Smooth muscle cell (in vitro differentiated cells): ENCODE data around the gene SLC7A1. TPM values are rescaled to one million over a fixed set of nuclear protein-coding genes. Genes with fewer than 3 reads are reported as not detected.
"Not testable (repeated sequence)": the region's sequence is repeated elsewhere in the genome, so short reads cannot be mapped to it uniquely, and the experiment has no call there.

ENCODE experiments used
- DNase-seq: peaks from one replicate; lab custom pipeline; 2025; ENCODE audit not compliant: unreplicated experiment; lab: John Stamatoyannopoulos, UW
- H2AFZ ChIP-seq: fragments of 200-600 bp; sonication (generic); 2 replicates; pipeline ENCODE4 v1.6.0; 2016; ENCODE audit warnings: antibody characterized with exemption, low read depth, mild to moderate bottlenecking
- H3F3A ChIP-seq: fragments of 200-600 bp; sonication (generic); 2 replicates; pipeline ENCODE4 v1.6.0; 2017; ENCODE audit warnings: antibody characterized with exemption, low read depth
- H3K27ac ChIP-seq: fragments of 200-600 bp; sonication (generic); 2 replicates; pipeline ENCODE4 v1.5.1; 2016; ENCODE audit warnings: low read depth, mild to moderate bottlenecking
- H3K27me3 ChIP-seq: fragments of 200-600 bp; sonication (generic); 2 replicates; pipeline ENCODE4 v1.6.1; 2016; ENCODE audit warnings: low read depth, mild to moderate bottlenecking
- H3K36me3 ChIP-seq: fragments of 200-600 bp; sonication (generic); 2 replicates; pipeline ENCODE4 v1.5.1; 2016; ENCODE audit warnings: low read depth
- H3K4me1 ChIP-seq: fragments of 200-600 bp; sonication (generic); 2 replicates; pipeline ENCODE4 v1.5.1; 2016; ENCODE audit warnings: low read depth
- H3K4me2 ChIP-seq: fragments of 200-600 bp; sonication (generic); 2 replicates; pipeline ENCODE4 v1.6.0; 2016; ENCODE audit warnings: mild to moderate bottlenecking
- H3K4me3 ChIP-seq: fragments of 200-600 bp; sonication (generic); 2 replicates; pipeline ENCODE4 v1.5.1; 2016; ENCODE audit warnings: mild to moderate bottlenecking
- H3K79me2 ChIP-seq: fragments of 200-600 bp; sonication (generic); 2 replicates; pipeline ENCODE4 v1.6.0; 2016; ENCODE audit warnings: low read depth, mild to moderate bottlenecking
- H3K9ac ChIP-seq: fragments of 200-600 bp; sonication (generic); 2 replicates; pipeline ENCODE4 v1.6.0; 2016; ENCODE audit warnings: low read depth
- H3K9me3 ChIP-seq: fragments of 200-600 bp; sonication (generic); replicated peaks from 2 replicates; pipeline ENCODE4 v1.5.1; 2016; ENCODE audit warnings: low read depth
- H4K20me1 ChIP-seq: fragments of 200-600 bp; sonication (generic); 2 replicates; pipeline ENCODE4 v1.6.0; 2016; ENCODE audit warnings: low read depth
- CTCF ChIP-seq: fragments of 200-600 bp; sonication (generic); IDR thresholded peaks from 2 replicates; pipeline ENCODE4 v1.5.1; 2017; ENCODE audit warnings: borderline replicate concordance, mild to moderate bottlenecking, antibody characterized with exemption; ENCODE audit not compliant: insufficient read depth, poor library complexity, severe bottlenecking
- WGBS: methylation state at CpG from one replicate; pipeline ENCODE4 v1.1.7; 2016; ENCODE audit warnings: low lambda C conversion rate; 5-methylcytosine and 5-hydroxymethylcytosine counted together
- polyA plus RNA-seq: library from polyadenylated mRNA; unstranded; fragments of >200 nt; fragmentation: Nextera tagmentation; extraction: Ambion mirVana; gene quantifications from 2 replicates; pipeline ENCODE4 v1.2.1, GENCODE V29; 2016
- total RNA-seq: library from RNA; depleted of rRNA; stranded (reverse); fragments of >200 nt; gene quantifications from 2 replicates; pipeline ENCODE4 v1.2.3, GENCODE V29; 2014

SLC7A1 gene
- total RNA-seq (19.6 and 36.6 TPM in 2 replicates), polyA plus RNA-seq (7.9 and 13.7 TPM in 2 replicates)

DNA sequence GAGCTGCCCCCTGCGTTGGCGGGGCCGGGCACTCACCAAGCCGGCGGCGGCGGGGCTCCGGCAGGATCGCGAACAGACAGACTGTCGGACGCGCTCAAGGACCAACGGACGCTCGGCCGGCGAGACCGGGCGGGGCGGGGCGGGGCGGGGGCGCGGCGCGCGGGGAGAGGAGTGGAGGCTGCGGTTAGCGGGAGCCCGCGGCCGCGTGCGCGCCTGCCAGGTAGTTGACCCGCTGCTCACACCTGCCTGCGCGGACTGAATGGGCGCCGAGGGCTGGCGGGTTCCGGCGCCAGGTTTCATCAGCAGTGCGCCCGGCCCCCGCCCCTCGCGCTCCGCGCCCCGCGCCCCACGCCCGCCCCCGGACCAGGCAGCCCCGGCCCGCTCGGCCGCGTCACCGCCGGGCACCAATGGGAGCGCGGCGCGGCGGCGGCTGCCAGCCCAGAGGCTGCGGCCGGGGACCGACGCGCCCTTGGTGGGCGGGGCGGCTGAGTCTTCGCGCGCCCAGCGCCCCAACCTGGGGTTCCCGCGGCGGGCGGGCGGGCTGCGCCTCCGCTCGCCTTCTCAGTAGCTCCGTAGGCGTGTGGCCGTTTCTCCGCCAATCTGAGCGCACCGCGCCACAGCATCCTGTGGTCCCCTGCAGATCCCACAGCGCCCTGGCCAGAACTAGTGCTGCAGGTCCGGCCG is at the start of gene SLC7A1:
TSS of gene SLC7A1 (minus strand) at position 309 of the 684 bp plus-strand sequence. CDS start 59,500 bp downstream, outside the sequence.
- Histone ChIP-seq H2AFZ (peak within 1 kb of the TSS; percentile 65), H3K9ac (peak within 1 kb of the TSS; percentile 94), H3K4me2 (peak within 1 kb of the TSS; percentile 92), H3K27ac (peak within 1 kb of the TSS; percentile 96), H3K79me2 (peaks cover 42% of the 10 kb centered on the region), H3F3A (no peaks in the 10 kb centered on the region), H3K9me3 (no peaks in the 10 kb centered on the region), H3K36me3 (no peaks in the 10 kb centered on the region), H3K27me3 (no peaks in the 10 kb centered on the region), H3K4me3 (peak within 1 kb of the TSS; percentile 98), H3K4me1 (no peaks in the 10 kb centered on the region), H4K20me1 (peaks cover 18% of the 10 kb centered on the region)
- TF ChIP-seq CTCF = no peak
- DNase-seq = peak; percentile 58
- 2% methylated on average over 22 of the region's 98 CpGs for WGBS

DNA sequence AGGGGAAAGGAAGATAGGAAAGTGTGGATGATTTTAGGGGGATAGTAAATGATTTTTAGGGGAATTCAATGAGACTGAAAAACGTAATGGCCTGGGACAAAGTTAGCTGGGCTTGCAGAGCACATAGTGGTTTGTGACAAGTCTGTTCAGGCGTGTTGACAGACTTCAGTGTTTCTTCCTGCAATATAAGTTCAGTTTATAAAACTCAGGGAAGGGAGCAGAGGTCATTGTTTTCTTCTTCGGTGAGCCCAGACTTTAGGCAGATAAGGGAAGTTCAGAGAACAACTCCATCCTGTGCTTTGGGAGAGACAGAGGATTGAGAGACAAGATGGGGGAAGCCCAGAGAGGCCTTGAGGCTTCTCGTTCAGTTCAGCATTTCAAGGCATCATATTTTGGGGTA is 45.2 kb upstream of the SLC7A1 start:
- Histone ChIP-seq H3K9ac (no peak overlapping the region), H3K79me2 (no peaks in the 10 kb centered on the region), H3K36me3 (no peaks in the 10 kb centered on the region), H3K9me3 (no peaks in the 10 kb centered on the region), H3F3A (no peaks in the 10 kb centered on the region), H2AFZ (no peak overlapping the region), H3K4me1 (no peaks in the 10 kb centered on the region), H4K20me1 (no peaks in the 10 kb centered on the region), H3K4me2 (no peak overlapping the region), H3K27ac (no peak overlapping the region), H3K27me3 (no peaks in the 10 kb centered on the region), H3K4me3 (no peak overlapping the region)
- DNase-seq = no peak
- 82% methylated on average over 4 of the region's 4 CpGs for WGBS
- no peak for TF ChIP-seq CTCF

- not testable (repeated sequence) for H3K36me3 ChIP-seq, H3K9me3 ChIP-seq, H3K9ac ChIP-seq, H4K20me1 ChIP-seq, H3K4me3 ChIP-seq, H3K79me2 ChIP-seq, H3F3A ChIP-seq, DNase-seq, H2AFZ ChIP-seq, H3K4me2 ChIP-seq, H3K27ac ChIP-seq, H3K27me3 ChIP-seq, H3K4me1 ChIP-seq
- 93% methylated on average over 4 of the region's 4 CpGs for WGBS
Measured at GRCh38 chr13:29636831-29637230, 41.3 kb upstream of the SLC7A1 start.

DNA sequence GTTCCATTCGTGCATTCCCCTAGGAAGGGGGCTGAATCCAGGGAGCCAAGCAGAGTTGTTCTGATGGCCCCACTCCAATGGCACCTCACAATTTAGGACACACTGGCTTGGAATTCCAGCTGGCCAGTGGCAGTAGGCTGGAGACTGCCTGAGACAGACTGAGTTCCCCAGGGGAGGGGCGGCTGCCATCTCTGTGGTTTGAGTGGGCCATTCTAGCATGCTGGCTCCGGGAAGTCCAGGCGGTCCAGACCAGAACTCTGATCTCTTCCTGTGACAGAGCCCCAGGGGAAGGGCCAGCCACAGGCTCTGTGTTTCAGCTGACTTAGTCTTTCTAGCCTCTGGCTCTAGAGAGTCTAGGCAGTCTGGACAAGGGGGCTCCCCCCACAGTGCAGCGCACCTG is 29.5 kb upstream of the SLC7A1 start:
- Histone ChIP-seq H2AFZ (no peak overlapping the region), H3K9ac (no peak overlapping the region), H3K27ac (no peak overlapping the region), H3K9me3 (no peaks in the 10 kb centered on the region), H3K79me2 (no peaks in the 10 kb centered on the region), H4K20me1 (no peaks in the 10 kb centered on the region), H3F3A (no peaks in the 10 kb centered on the region), H3K4me3 (no peak overlapping the region), H3K4me2 (no peak overlapping the region), H3K27me3 (no peaks in the 10 kb centered on the region), H3K36me3 (no peaks in the 10 kb centered on the region), H3K4me1 (no peaks in the 10 kb centered on the region)
- WGBS = 69% methylated on average over 5 of the region's 5 CpGs
- no peak for TF ChIP-seq CTCF
- no peak for DNase-seq
